ENCODE measurements around the gene PUM2.

PUM2 gene, protein sequence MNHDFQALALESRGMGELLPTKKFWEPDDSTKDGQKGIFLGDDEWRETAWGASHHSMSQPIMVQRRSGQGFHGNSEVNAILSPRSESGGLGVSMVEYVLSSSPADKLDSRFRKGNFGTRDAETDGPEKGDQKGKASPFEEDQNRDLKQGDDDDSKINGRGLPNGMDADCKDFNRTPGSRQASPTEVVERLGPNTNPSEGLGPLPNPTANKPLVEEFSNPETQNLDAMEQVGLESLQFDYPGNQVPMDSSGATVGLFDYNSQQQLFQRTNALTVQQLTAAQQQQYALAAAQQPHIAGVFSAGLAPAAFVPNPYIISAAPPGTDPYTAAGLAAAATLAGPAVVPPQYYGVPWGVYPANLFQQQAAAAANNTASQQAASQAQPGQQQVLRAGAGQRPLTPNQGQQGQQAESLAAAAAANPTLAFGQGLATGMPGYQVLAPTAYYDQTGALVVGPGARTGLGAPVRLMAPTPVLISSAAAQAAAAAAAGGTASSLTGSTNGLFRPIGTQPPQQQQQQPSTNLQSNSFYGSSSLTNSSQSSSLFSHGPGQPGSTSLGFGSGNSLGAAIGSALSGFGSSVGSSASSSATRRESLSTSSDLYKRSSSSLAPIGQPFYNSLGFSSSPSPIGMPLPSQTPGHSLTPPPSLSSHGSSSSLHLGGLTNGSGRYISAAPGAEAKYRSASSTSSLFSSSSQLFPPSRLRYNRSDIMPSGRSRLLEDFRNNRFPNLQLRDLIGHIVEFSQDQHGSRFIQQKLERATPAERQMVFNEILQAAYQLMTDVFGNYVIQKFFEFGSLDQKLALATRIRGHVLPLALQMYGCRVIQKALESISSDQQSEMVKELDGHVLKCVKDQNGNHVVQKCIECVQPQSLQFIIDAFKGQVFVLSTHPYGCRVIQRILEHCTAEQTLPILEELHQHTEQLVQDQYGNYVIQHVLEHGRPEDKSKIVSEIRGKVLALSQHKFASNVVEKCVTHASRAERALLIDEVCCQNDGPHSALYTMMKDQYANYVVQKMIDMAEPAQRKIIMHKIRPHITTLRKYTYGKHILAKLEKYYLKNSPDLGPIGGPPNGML

DNA sequence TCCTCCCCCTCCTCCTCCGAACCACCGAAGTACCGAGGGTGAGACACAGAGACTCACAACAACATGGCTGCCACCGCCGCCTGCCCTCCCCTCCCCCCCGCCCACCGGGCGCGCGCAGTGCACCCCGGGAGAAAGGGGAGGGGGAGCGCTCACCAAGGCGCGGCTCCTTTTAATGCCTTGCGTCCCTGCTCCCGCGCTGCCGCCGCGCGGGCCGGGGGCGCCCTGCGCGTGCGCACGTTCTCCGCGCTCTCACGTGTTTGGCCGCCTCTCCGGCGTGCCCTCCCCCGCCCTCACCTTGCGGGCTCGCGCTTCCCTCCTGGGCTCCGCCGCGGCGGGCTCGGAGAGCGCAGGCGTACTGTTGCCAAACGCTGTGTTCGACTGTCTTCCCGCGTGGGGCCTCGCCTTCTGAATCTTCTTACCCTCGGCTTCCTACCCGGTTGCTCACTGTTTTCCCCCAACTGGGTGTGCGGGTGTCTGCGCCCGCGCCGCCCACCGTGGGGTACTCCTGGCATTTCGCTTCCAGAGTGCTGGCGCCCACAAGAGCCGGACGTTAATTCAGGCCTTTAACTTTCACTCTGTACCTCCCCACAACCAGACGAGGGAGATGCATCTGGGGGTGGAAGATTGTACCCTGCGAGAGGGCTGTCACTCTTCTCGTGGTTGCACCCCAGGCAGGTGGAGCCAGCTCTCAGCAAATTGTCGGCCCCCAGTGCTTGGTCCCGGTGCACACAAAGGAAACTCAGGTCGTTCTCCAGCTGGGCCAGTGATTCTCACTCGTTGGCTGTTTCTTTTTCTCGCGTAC lies at the start of gene PUM2:
Gene PUM2 (minus strand): TSS at position 92 of the 802 bp plus-strand sequence. CDS start 23,484 bp downstream, outside the sequence.
- DNase-seq, result peak; percentile 97

DNA sequence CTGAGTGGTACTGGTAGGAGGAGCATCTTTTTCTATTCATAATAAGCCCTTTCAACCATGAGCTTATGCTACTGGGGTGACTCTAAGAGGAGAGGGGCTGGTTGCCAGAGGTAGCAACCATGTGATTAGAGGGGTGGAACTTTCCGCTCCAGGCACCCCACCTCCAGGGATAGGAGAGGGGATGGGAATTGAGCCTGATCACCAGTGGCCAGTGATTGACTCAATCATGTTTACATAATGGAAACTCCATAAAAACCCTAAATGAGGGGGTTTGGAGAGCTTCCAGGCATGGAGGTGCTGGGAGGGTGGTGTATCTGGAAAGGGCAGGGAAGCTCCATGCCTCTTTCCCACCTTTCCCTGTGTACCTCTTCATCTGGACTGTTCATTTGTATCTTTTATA lies 49.7 kb upstream of the PUM2 start:
- DNase-seq, result no peak

DNA sequence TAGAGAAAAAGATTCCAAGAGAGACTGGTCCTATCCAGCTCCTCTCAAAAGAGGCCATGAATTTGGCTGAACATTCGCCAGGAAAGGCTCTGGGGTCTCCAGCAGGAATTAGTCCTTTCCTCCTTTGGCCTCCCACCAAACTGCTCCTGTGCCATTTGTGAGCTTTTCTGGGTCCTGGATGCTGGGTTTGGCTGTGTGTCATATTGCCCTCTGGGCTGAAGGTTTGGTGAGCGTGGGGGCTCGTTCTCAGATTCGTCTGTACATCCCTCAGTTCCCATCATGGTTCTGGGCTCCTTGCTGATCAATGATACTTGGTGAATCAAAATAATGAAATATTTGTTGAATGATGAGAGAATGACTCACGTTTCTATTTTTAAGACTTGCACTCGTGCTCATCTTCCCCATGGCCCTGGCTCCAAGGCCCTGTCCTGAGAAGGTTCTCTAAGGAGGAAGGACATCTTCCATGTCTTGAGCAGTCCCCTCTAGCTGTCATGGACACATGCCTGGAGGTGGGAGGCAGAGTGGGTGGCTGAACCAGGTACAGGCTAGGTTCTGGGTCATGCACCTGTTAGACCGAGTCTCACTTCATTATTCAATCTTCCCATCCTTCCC lies 48.4 kb upstream of the PUM2 start:
- no peak for DNase-seq

DNA sequence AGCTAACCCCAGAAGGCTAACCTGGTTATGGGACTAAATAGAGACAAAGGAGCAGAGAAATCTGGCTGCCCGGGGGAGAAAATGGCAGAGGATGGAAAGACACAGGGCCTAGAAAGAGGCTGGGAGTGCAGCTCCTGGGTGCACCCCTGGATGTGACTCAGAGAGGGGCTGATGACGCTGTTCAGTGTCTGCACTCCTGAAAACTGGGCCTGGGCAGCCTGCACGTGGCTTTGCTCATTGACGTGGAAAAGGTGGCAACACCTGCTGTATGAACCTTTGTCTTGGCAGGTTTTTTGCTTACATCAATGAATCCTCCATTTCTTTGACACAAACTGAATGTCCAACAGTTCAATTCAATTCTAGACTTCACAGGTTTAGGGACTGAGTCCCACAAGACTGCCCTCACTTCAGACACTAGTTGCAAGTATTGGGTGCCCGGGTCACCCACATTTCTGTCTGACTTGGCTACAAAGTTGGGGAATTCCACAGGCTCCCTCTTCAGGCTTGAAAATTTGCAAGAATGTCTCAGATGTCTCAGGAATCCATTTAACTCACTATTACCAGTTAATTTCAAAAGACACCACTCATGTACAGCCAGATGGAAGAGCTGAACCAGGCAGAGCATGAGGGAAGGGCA lies 47.3 kb upstream of the PUM2 start:
- no peak for DNase-seq

DNA sequence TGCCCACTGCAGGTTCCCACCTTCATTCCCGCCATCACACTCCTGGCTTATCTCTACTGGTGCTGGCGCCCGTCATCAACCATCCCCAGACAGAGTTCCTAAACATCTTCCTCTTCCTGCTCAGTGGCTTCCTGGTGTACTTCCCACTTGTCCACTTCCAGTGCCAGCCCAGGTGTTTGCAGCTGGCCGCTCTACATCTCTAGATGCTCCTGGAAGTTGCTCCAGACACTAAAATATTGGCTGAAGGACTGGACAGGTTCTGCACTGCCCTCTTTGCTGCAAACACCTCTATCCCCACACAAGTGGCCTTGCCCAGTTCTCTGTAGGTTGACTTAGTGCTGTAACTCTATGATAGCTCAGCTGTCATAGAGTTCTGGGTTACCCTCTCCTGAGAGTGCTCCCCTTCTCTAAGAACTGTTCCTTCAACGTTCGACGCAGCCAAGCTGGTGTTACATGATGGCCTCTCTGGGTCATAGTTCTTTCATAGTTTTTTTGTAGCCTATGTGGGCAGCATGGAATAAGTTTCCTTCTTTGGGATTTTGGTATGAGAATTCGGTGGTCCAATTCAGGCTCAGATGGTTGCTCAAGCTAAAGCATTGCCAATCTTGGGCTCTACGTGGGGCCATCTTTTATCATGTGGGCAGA lies 45.8 kb upstream of the PUM2 start:
- DNase-seq, result no peak

DNA sequence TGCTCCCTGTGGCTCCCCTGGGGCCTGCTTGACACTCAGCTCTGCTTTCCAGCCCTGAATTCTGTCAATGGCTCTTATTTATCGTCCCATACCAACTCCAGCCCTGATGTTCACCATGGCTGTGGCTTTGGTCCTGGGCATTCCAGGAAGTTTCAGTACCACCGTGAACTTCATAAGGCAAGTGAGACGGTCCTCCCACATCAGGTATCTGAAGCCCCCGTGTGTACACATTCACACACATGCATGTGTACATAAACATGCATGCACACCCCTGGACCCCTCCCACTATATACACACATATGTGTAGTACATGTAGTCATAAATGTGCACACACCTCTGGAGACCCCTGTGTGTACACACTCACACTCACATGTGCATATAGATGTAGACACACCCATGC lies 43.3 kb upstream of the PUM2 start:
- DNase-seq, result no peak

DNA sequence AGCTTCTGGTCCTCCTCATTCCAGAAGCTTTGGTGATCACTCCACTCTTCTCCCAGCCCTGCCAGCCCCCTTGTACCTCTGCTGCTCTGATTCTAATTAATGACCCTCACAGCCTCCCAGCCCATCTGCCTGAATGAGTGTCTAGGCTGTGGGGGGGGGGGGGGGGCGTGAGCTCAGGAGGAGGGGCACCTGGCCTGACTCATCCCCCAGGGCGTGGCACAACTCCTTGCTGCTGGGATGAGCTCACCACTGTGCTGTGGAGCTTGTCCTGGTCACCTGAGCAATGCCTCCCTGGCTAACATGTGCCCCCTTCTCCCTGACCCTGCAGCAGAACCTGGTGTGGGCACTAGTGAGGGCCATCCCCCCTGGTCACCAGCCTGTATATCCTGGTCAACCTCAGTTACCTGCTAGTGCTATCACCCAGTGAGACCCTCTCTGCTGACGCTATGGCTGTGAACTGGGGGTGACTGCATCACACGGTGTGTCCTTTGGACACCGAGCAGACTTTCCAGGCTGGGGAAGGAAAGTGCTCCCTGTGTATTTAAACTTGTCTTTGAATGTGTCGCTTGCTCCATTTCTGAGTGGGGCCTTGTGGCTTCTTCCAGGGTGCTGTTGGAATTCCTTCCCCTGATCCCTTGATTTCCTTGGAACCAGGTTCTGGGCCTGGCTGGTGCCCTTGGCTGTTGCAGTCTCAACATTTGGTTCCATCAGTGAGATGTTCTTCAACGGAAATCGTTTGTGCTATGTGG lies 41.5 kb upstream of the PUM2 start:
- DNase-seq, result no peak

DNA sequence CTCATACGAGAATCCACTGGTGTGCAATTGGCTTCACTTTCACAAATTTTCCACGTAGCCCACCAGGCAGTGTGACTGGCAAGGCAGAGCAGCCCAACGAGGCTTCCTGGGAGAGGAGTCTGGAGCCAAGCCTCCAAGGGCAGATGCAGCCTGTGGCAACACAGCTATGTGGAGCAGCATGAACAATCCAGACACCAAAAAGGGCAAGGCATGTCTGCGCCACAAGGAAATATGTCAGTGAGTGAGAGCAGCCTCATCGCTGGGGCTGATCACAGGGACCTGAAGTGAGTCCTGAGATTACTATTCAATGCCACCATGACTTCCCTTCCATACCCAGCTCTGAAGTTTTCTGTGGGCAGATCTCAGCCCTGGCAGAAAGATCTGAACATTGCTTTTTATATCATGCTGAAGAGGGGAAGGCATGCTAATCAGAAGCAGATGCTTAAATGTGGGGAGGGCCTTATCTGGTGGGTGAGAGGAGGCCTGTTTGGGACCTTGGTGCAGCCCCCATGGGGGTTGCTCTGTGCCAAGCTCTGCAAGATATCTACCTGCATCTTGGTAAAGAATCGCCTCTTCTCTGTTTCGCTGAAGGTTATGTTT lies 40.0 kb upstream of the PUM2 start:
- DNase-seq, result no peak

DNA sequence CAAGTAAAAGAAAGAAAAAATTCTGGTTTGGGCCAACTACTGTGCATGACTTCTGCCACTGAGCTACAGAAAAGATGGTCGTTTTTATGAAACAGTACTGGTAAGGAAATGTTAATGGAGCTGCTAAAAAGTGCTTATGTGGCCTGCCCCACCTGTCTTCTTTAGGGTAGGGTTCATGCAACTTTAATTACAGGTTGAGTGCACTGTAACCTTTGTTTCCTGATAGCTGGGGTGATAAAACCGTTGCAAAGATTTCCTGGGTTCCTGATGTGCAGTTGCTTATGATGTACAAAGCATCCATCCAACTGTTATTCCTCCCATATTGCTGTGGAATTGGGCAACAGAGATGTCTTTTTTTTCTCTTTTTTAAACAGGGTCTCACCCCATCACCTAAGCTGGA lies 34.3 kb upstream of the PUM2 start:
- DNase-seq, result no peak

DNA sequence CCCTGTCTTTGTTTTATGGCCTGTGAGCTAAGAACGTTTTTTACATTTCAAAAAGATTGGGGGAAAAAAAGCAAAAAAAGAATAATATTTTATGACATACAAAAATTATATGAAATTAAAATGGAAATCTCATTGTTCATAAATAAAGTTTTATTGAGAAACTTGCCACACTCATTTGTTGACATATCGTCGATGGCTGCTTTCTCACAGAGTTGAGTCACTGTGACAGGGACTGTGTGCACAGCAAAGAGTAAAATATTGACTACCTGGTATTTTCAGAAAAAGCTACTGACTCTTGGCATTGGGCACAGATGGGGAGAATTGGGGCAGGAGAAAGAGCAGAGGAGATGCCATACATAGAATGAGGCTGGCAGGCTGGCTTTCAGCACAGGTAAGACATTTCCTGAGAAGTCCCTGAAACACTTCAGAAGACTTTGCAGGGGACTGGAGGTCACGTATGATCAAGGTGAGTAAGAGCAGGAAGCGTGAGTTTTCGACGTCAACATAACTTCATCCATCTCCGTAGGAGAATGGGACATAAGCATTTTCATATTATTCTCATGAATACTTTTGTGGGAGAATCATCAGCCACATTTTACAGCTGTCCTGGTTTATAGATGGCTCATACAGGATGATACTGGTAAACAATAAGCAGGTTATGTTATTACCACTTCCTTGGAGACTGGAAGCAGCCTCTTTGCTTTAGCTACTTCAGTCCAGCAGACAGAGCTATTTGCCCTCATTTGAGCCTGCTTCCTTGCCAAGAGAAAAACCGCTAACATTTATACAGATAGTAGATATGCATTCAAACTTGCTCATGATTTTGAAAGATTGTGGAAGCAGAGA lies 32.5 kb upstream of the PUM2 start:
- DNase-seq, result no peak

DNA sequence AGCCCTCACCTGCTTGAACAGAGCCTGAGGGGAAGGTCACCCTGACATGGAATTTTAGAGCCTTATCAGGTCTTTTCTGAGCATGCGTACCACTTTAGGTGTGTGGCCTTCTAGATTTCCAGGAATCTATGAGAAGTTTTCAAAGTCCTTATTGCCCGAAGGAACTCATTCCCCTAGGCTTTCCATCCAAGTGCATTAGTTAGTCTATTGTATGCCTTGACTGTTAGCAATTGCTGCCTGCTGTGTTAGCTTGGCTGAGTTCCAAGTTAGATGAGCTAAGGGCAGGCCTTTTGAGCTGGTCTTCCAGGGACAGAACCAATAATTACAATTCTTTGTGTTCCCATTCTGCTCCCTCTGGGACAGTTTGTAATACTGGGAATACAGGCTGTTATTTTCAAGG lies 30.8 kb upstream of the PUM2 start:
- DNase-seq, result peak; percentile 95

DNA sequence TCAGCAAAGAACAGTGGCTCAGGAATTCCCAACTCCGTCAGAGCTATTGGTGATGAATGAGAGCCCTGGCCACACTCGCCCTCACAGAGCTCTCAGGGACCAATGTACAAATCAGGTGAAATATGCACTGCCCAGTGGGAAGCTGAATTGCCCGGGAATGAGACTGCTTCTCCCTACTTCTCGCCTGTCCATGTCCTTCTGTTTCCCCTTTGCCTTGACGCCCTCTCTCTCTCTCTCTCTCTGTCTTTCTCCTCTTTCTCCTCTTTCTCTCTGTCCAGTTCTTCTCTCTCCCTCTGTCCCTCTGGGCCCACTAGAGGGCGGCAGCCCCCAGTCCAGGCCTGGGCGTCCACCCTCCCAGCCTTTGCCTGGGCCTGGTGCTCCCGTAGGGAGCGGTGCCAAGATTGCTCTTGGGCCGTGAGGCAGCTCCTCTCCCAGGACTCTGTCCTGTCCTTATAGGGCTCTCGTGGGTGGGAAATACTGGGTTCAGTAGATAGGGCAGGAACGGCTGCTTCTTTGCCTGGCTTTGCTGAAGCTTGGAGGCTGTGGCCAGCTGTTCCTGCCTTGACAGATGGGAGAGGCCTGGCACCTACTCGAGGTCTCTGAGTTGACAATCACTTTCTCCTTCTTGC lies 28.4 kb upstream of the PUM2 start:
- peak; percentile 56 for DNase-seq

DNA sequence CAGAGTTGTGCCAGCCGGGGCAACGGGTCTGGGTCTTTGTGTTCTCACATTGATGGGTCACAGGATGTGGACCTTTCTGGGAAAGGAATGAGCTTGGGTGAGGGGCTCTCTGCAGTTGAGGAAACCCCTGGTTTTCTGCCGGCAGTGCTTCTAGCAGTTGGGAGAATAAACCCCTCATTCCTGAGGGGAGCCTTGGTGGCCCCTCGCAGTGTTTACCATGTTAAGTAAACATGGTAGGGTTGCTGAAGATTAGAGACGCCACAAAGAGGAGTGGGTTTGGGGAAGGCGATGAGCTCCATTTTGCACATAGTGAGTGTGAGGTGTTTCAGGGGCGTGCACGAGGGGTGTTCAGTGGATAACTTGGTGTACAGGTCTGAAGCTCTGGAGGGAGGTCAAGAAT lies 27.7 kb upstream of the PUM2 start:
- no peak for DNase-seq

DNA sequence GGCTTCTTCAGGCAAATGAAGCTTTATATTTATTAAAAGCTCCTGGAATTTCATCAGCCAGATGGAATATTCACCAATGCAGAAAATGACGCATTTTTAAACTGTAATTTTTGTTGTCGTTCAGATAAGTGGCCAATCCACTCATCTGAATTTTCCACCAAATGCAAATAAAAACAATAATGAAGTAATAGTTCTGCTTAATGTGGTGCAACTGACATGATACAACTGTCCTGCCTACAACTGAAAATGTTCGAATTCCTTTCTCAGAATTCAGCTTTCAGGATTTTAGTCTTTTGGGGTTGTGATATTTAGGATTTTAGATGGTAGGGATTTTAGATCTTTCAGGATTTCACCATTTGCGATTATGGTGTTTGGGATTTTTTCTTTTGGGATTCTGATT lies 27.1 kb upstream of the PUM2 start:
- DNase-seq, result no peak

DNA sequence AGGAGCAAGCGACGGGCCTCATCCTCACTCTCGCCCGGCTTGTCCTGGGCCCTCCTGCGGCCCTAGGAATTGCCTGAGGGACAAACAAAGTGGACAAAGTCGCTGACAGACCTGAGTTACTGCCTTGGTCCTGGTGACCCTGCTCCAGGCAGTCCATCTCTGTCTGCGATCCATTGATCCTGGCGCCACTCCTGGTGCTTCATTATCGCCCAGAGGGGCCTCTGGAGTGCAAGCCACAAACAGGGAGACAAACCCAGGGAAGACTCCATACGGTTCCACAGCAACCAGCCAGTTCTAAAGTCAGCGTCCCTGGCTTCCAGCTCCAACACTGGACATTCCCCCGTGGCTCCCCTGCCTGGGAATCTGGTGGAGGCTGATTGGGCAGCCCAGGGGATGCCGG lies 24.3 kb upstream of the PUM2 start:
- DNase-seq, result peak; percentile 9

DNA sequence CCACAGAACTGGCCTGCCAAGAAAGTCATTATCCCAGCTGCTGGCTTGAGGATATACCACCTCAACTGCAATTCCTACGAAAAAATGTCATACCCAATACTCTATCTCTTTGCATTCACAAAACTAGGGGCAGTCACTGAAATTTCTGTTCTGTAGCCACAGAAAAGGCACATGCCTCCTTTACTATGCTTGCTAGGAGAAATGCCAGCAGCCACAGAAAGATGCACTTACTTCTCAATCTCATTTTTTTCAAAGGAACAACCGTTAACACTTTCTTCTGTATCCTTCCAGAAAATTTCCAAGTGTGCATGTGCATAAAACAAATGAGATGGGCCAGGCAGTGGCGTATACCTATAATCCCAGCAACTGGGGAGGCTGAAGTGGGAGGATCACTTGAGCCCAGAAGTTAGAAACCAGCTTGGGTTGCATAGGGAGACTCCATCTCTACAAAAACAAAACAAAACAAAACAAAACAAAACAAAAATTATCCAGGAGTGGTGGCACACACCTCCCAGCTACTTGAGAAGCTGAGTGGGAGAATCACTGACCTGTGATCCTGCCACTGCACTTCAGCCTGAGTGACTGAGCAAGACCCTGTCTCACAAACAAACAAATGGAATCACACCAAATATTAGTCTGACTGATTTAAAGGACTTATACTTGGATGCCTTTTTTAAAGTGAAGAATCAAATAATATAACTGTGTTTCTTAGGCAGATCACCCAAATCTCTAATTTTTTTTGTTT lies 22.4 kb upstream of the PUM2 start:
- no peak for DNase-seq

DNA sequence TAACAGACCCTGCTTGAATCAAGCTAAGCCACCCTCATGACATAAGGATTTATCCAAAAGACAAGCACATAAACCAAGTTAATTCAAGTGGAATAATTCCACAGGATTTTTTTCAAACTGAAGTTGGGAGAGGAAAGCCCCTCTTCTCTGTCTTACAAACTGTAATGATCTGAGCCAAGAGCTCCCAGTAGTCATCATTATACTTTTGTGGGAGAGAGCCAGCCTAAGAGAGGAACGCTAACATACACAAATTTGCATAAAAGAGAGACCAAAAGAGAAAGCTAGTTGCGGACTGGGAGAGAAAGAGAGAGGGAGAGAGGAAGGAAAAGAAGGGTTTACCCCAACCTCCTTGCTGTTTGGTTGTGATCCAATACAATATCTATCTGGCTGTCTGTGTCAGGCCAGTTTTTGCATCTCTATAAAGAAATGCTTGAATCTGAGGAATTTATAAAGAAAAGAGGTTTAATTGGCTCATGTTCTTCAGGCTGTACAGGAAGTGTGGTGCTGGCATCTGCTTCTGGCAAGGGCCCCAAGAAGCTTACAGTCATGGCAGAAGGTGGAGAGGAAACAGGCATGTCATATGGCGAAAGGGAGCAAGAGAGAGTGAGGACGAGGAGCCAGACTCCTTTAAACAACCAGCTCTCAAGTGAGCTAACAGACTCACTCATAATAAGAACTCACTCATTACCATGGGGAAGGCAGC lies 20.8 kb upstream of the PUM2 start:
- no peak for DNase-seq

Measured in NCI-H146 (cell line).